Measurements from ENCODE around the gene COX5A.

DNA sequence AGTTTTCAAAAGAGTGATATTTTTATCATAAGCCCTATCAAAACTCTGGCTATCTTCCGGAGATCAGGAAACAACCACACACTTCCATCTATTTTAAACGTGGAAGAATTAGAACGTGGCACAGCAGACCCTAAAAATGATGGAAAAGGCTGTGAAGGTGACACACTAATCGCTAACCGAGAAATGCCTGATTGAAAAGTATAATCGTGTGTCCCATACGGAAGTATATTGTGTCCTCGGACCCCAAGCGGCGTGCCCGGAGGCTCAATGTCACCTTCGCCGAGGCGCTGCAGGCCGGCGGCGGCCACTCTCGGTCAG is 642 bp downstream of the COX5A start:
- TF ChIP-seq POLR2AphosphoS5 (IDR thresholded peaks at IDR 0.05; ENCODE audit: low read depth, low read length) (no peak), CTCF (IDR thresholded peaks at IDR 0.05 in 2 of 3, conservative IDR thresholded peaks at IDR 0.05 in 1 of 3; ENCODE audit: borderline replicate concordance in 1 of 3, insufficient read depth in 1 of 3, low read depth in 2 of 3, low read length in 2 of 3) (no peak), SRF (IDR thresholded peaks at IDR 0.05; ENCODE audit: low read depth) (no peak), EZH2 (IDR thresholded peaks at IDR 0.05) (no peak), EZH2phosphoT487 (IDR thresholded peaks at IDR 0.05; ENCODE audit: borderline replicate concordance) (no peak), SP1 (IDR thresholded peaks at IDR 0.05; ENCODE audit: low read depth) (no peak), POLR2A (IDR thresholded peaks at IDR 0.05; ENCODE audit: borderline replicate concordance, extremely low read depth, insufficient read depth, insufficient read length) (no peak)
